BE2C (cell line): ENCODE data around the gene SRR.
A peak's percentile ranks its signal among the peaks of the same experiment; 100 is the strongest.

Experiments used
- DNase-seq: peaks from one replicate; pipeline ENCODE4 v3.0.0-alpha.2; 2020
- H3K27me3 ChIP-seq: fragments of 250-450 bp; sonication (Bioruptor Pico); 2 replicates; pipeline ENCODE4 v1.5.1; 2020; ENCODE audit warnings: mild to moderate bottlenecking
- H3K36me3 ChIP-seq: fragments of 250-450 bp; sonication (Bioruptor Pico); 2 replicates; pipeline ENCODE4 v1.5.1; 2020; ENCODE audit warnings: mild to moderate bottlenecking
- H3K4me1 ChIP-seq: fragments of 250-450 bp; sonication (Bioruptor Pico); 2 replicates; pipeline ENCODE4 v1.5.1; 2020
- H3K4me3 ChIP-seq: 2 replicates; pipeline ENCODE4 v1.5.1; 2011; ENCODE audit warnings: low read depth, low read length
- H3K9me3 ChIP-seq: fragments of 250-450 bp; sonication (Bioruptor Pico); 2 replicates; pipeline ENCODE4 v1.5.1; 2020
- CTCF ChIP-seq: IDR thresholded peaks from 2 replicates; pipeline ENCODE4 v1.5.1; 2012; ENCODE audit warnings: mild to moderate bottlenecking, low read depth, low read length

The SRR gene

GRCh38 chr17:2321399-2321798 is 17.6 kb downstream of the SRR start:
- Histone ChIP-seq H3K36me3 (peaks cover 30% of the 10 kb centered on the region), H3K27me3 (no peaks in the 10 kb centered on the region), H3K9me3 (no peaks in the 10 kb centered on the region), H3K4me1 (no peaks in the 10 kb centered on the region), H3K4me3 (no peak overlapping the region)
- DNase-seq, result no peak
- no peak for TF ChIP-seq CTCF

GRCh38 chr17:2323629-2324314 is 20.0 kb downstream of the SRR start:
- Histone ChIP-seq H3K36me3 (peaks cover 30% of the 10 kb centered on the region), H3K4me3 (no peak overlapping the region), H3K27me3 (no peaks in the 10 kb centered on the region), H3K9me3 (no peaks in the 10 kb centered on the region), H3K4me1 (no peaks in the 10 kb centered on the region)
- no peak for TF ChIP-seq CTCF
- DNase-seq, result no peak

GRCh38 chr17:2331303-2331702 is 27.6 kb downstream of the SRR start:
- H3K4me3 ChIP-seq, result no peak overlapping the region
- DNase-seq, result no peak
- no peaks in the 10 kb centered on the region for H3K9me3 ChIP-seq
- no peak for TF ChIP-seq CTCF
- H3K36me3 ChIP-seq, result peaks cover 59% of the 10 kb centered on the region
- no peaks in the 10 kb centered on the region for H3K27me3 ChIP-seq
- no peaks in the 10 kb centered on the region for H3K4me1 ChIP-seq

- H3K36me3 ChIP-seq, result peaks cover 44% of the 10 kb centered on the region
- H3K27me3 ChIP-seq, result no peaks in the 10 kb centered on the region
- no peak for TF ChIP-seq CTCF
- H3K4me1 ChIP-seq, result no peaks in the 10 kb centered on the region
- DNase-seq, result no peak
- no peaks in the 10 kb centered on the region for H3K9me3 ChIP-seq
- H3K4me3 ChIP-seq, result peak overlapping the region; percentile 91
Observed at GRCh38 chr17:2335726-2336214, 32.0 kb downstream of the SRR start.

GRCh38 chr17:2336215-2336851 is 32.6 kb downstream of the SRR start, which contains the start of gene TSR1:
Gene TSR1, minus strand, starts transcription at chr17:2336457. Its CDS starts 30 bp downstream, at chr17:2336427.
- Histone ChIP-seq H3K4me3 (peak within 1 kb of the TSS; percentile 91), H3K36me3 (peaks cover 38% of the 10 kb centered on the region), H3K27me3 (no peaks in the 10 kb centered on the region), H3K9me3 (no peaks in the 10 kb centered on the region), H3K4me1 (no peaks in the 10 kb centered on the region)
- TF ChIP-seq CTCF, result no peak
- DNase-seq, result peak; percentile 88
